Testis (tissue), 2 donors: ENCODE data around the gene SPEN.

Experiments
- POLR2A ChIP-seq: fragments of 450-650 bp; IDR thresholded peaks from one replicate; pipeline ENCODE4 v1.6.1; 2017; ENCODE audit warnings: antibody characterized with exemption, mild to moderate bottlenecking, moderate library complexity
- TF ChIP-seq, protein P1 (sequence below), 3 experiments: fragments of 450-650 bp in 2 of 3; fragments of 200-600 bp in 1 of 3; sonication (generic) in 1 of 3; IDR thresholded peaks; one replicate each; pipeline ENCODE4 v1.5.1; 2016 to 2019; ENCODE audit warnings: antibody characterized with exemption in 3 of 3, mild to moderate bottlenecking in 2 of 3, moderate library complexity in 1 of 3

DNA sequence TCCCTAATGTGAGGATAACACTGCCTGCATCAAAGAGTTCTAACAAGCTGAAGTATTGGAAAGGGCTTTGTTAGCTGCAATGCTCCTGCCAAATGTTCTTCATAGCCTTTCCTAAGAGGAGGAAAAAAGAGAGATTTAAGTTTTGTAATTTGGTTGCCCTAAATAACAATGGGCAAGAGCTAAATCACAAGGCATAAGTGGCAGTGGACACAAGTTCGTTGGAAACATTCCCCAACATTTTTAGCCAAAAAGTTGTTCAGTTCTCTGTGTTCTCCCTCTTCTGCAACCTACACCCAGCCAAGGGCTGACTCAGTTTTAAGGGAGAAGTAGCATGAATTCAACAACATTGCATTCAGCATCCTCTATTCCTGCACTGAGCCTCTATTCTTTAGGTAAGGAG is 37.4 kb upstream of the SPEN start:
- TF ChIP-seq, protein P1, sequence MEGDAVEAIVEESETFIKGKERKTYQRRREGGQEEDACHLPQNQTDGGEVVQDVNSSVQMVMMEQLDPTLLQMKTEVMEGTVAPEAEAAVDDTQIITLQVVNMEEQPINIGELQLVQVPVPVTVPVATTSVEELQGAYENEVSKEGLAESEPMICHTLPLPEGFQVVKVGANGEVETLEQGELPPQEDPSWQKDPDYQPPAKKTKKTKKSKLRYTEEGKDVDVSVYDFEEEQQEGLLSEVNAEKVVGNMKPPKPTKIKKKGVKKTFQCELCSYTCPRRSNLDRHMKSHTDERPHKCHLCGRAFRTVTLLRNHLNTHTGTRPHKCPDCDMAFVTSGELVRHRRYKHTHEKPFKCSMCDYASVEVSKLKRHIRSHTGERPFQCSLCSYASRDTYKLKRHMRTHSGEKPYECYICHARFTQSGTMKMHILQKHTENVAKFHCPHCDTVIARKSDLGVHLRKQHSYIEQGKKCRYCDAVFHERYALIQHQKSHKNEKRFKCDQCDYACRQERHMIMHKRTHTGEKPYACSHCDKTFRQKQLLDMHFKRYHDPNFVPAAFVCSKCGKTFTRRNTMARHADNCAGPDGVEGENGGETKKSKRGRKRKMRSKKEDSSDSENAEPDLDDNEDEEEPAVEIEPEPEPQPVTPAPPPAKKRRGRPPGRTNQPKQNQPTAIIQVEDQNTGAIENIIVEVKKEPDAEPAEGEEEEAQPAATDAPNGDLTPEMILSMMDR (IDR thresholded peaks at IDR 0.05), result no peak
- no peak for TF ChIP-seq POLR2A
